IPS-18a (cell line): Measurements from ENCODE around the gene HNRNPA1.
"Not testable (repeated sequence)": the region's sequence is repeated elsewhere in the genome, so short reads cannot be mapped to it uniquely, and the experiment has no call there.

Source experiments
- H3K27ac ChIP-seq: one replicate; pipeline ENCODE4 v1.5.1; 2013; ENCODE audit warnings: low read length
- H3K27me3 ChIP-seq: one replicate; pipeline ENCODE4 v1.6.1; 2013; ENCODE audit warnings: mild to moderate bottlenecking, low read length; ENCODE audit not compliant: control insufficient read depth, insufficient read depth
- H3K36me3 ChIP-seq: one replicate; pipeline ENCODE4 v1.6.1; 2013; ENCODE audit warnings: low read depth, low read length; ENCODE audit not compliant: control insufficient read depth
- H3K4me1 ChIP-seq: one replicate; pipeline ENCODE4 v1.6.1; 2013; ENCODE audit warnings: low read depth, low read length; ENCODE audit not compliant: control insufficient read depth
- H3K4me3 ChIP-seq: one replicate; pipeline ENCODE4 v1.5.1; 2013; ENCODE audit warnings: low read length
- H3K9ac ChIP-seq: one replicate; pipeline ENCODE4 v1.6.1; 2013; ENCODE audit warnings: mild to moderate bottlenecking, low read length, moderate library complexity
- H3K9me3 ChIP-seq: one replicate; pipeline ENCODE4 v1.6.1; 2013; ENCODE audit warnings: low read depth, low read length; ENCODE audit not compliant: control insufficient read depth

HNRNPA1 gene

DNA sequence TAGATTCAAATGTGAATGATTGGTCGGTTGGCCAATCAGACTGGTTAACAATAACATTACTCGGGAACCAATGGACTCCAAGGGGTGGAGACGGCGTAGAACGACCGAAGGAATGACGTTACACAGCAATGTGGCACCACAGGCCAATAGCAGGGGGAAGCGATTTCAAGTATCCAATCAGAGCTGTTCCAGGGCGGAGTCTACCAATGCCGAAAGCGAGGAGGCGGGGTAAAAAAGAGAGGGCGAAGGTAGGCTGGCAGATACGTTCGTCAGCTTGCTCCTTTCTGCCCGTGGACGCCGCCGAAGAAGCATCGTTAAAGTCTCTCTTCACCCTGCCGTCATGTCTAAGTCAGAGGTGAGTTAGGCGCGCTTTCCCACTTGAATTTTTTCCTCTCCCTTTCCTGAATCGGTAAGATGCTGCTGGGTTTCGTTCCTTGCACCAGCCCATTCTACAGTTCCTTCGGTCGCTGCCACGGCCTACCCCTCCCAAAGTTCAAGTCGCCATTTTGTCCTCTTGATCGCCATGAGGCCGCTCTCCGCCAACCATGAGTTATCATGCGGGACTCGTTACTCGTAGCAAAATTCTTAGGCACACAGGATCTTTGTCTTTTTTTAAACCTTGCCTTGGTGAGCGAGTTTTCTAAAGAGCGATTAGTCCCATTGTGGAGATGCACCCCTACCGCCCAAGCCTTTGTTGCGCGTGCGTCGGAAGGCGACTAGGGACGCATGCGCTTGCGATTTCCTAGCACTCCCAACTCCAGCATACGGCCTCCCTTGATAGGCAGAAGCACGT is at the start of gene HNRNPA1:
HNRNPA1 (plus strand) TSS at position 259 of the 793 bp plus-strand sequence; CDS start at position 341, 82 bp downstream.
- H3K36me3 ChIP-seq = peaks cover 49% of the 10 kb centered on the region
- H3K9me3 ChIP-seq = no peaks in the 10 kb centered on the region
- H3K9ac ChIP-seq = peak within 1 kb of the TSS; percentile 99
- peak within 1 kb of the TSS; percentile 98 for H3K27ac ChIP-seq
- no peaks in the 10 kb centered on the region for H3K27me3 ChIP-seq
- H3K4me1 ChIP-seq = peaks cover 17% of the 10 kb centered on the region
- peak within 1 kb of the TSS; percentile 89 for H3K4me3 ChIP-seq

DNA sequence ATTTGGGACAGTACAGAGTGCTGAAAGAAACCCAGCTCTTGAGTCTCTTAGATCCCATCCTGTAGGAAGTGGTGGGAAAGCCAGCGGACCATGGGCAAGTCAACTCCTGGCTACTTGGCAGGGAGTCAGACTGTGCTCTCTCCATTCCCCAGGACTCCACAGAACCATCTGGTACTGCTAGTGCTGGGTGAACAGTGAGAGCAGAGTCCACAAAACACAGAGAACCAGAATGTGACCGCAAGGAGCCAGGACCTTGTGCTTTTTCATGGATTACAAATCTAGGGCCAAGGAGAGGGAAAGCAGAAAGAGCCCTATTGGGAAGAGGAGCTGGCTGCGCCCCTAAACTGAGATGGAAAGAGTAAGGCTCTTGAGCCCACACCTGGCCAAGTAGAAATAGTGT is 49.3 kb upstream of the HNRNPA1 start:
- H3K36me3 ChIP-seq, H3K4me3 ChIP-seq, H3K27me3 ChIP-seq, H3K27ac ChIP-seq, H3K9ac ChIP-seq, H3K4me1 ChIP-seq, H3K9me3 ChIP-seq: not testable (repeated sequence)

DNA sequence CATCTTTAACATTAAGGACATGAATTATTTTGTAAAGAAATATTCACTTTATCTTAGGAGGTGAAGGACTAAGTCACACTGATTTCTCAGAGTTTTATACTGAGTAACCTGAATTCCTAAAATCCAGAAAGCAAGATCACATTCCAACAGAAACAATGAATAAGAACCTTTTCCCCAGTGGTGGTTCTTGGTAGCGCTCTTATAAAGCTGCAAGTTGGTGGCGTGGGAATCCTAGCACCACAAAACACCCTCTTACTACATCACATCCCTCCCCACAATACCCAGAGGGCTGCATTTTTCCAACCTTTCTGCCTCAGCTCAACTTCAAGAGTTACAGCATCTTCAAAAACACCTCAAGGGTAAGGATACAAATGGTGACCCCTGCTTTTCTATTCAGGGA is 47.7 kb upstream of the HNRNPA1 start:
- Histone ChIP-seq H3K36me3 (peaks cover 7% of the 10 kb centered on the region), H3K27me3 (no peaks in the 10 kb centered on the region), H3K9me3 (no peaks in the 10 kb centered on the region), H3K27ac (no peak overlapping the region), H3K4me1 (no peaks in the 10 kb centered on the region), H3K4me3 (no peak overlapping the region), H3K9ac (no peak overlapping the region)

DNA sequence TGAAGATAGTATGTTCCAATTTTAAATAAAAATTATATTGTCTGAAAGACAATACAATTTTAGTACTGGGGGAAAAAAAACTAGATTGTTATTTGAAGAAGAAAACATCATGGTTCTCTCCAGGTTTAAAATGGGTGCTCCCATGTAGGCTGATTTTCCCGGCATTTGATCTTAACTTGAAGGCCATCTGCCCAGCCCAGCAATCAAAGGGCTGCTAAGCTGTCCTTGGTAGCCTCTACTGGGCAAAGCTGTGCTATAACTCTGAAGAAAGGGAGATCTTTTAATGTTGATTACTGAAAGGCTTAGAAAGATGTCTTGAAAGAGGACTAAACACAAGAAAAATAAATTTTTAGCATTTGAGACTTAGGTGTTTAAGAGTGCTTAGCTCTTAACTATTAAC is 42.0 kb upstream of the HNRNPA1 start:
- no peak overlapping the region for H3K27ac ChIP-seq
- no peaks in the 10 kb centered on the region for H3K4me1 ChIP-seq
- H3K4me3 ChIP-seq = no peak overlapping the region
- no peak overlapping the region for H3K9ac ChIP-seq
- H3K9me3 ChIP-seq = no peaks in the 10 kb centered on the region
- H3K36me3 ChIP-seq = peaks cover 48% of the 10 kb centered on the region
- no peaks in the 10 kb centered on the region for H3K27me3 ChIP-seq

DNA sequence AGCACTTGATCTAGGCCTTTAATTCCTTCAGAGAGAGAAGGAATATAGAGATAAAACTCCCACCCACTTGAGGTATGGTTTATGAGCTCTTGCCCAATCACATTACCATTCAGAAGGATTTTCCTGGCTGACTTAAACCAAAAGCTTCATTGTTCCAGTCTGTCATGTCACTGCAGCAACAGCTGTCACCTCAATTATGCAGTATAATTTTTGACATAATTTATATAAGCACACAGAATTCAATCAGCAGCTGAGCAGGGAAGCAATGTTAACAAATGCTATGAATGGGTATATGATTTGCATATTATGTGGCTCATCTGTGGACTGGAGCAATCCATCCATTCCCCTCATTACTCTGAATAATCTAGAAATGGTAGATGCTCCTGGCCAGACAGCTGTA is 40.9 kb upstream of the HNRNPA1 start:
- H3K27ac ChIP-seq = no peak overlapping the region
- H3K9ac ChIP-seq = no peak overlapping the region
- H3K4me3 ChIP-seq = no peak overlapping the region
- H3K27me3 ChIP-seq = no peaks in the 10 kb centered on the region
- no peaks in the 10 kb centered on the region for H3K4me1 ChIP-seq
- H3K36me3 ChIP-seq = peaks cover 51% of the 10 kb centered on the region
- H3K9me3 ChIP-seq = no peaks in the 10 kb centered on the region

DNA sequence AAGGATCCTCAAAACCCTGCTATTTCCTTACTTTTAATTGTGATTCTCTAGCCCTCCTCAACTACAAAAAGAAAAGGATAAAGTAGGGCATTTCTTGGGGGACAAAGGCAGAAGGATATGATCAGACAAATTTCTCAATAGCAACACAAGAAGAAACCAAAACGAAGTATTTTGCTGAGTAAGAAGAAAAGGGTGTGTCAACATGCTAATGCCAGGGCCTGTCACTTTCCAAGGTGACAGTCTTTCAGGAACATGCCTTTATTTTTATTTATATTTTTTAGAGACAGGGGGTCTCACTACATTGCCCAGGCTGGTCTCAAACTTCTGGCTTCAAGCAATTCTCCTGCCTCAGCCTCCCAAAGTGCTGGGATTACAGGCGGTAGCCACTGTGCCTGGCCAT is 40.4 kb upstream of the HNRNPA1 start:
- Histone ChIP-seq H3K9me3 (no peaks in the 10 kb centered on the region), H3K36me3 (peaks cover 53% of the 10 kb centered on the region), H3K9ac (no peak overlapping the region), H3K4me3 (no peak overlapping the region), H3K4me1 (no peaks in the 10 kb centered on the region), H3K27me3 (no peaks in the 10 kb centered on the region), H3K27ac (no peak overlapping the region)

DNA sequence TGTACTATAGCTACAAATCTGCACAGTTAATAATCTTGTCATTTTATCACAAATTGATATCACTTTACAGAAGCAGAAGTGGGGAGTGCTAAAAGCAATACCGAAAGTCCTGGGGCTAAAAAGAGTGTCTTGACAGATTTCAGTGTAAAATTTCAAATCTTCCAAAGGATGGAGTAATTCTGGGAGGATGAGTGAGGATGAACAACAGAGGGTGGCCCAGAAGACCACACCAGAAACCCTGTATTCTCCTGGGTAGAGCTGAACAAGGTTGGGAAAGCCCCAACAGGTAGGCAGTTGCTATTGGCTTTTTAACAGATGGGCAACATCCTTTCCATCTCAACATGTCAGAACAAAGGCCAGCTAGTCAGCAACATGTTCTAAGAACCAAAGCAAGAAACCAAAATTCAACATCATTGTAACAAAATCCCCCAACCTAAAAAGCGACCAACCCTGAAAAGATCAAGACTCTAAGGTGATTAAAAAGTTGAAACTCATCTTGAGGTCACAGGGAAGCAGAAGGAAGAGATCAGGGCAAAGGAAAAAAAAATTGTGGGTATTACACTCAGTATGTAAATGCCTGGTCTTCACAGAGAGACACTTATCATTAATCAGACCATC is 39.4 kb upstream of the HNRNPA1 start:
- no peaks in the 10 kb centered on the region for H3K9me3 ChIP-seq
- no peak overlapping the region for H3K9ac ChIP-seq
- H3K36me3 ChIP-seq = peaks cover 60% of the 10 kb centered on the region
- H3K27me3 ChIP-seq = no peaks in the 10 kb centered on the region
- no peak overlapping the region for H3K27ac ChIP-seq
- H3K4me1 ChIP-seq = no peaks in the 10 kb centered on the region
- H3K4me3 ChIP-seq = no peak overlapping the region

DNA sequence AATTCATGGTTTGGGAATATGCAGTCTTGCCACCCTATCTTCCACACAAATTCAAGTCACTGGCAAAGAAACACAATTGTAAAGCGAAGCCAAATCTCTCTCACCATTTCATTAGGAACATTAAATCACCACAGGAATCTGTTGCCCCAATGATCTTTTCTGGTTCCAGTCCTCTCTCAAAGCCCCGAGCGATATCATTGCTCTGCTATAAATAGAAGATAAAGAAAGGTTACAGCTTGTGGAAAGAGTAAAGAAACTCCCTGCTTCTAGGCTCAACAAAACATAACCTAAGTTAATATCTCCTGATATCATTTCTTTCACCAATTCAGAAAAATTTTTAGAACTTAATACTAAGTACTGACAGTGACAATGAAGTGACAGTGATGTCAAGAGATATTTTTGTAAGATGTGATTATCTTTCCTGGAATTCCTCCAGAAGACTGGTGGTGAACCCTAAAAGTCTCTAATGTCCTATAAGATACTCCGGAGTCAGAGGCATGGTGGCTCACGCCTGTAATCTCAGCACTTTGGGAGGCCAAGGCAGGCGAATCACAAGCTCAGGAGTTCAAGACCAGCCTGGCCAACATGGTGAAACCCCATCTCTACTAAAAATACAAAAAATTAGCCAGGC is 34.4 kb upstream of the HNRNPA1 start:
- Histone ChIP-seq H3K27me3 (no peaks in the 10 kb centered on the region), H3K27ac (no peak overlapping the region), H3K4me3 (no peak overlapping the region), H3K4me1 (no peaks in the 10 kb centered on the region), H3K36me3 (peaks cover 56% of the 10 kb centered on the region), H3K9ac (no peak overlapping the region), H3K9me3 (no peaks in the 10 kb centered on the region)

DNA sequence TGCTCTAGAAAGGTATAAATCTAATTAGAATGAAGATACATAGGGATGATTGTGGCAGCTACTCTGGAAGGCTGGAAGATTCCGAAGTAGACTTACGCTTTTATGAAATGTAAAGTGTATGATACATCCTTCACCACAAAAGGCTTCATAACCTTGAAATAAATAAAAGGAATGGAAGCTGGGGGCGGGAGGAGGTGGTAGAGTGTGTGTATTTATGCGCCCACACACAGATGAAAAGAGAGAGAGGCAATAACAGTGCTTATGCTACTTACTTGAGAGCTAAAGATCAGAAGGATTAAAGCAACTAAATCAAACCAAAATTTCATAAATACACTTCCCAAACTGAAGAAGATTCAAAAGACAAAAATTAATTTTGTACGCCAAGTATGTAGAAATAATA is 31.0 kb upstream of the HNRNPA1 start:
- H3K4me1 ChIP-seq = no peaks in the 10 kb centered on the region
- H3K36me3 ChIP-seq = peaks cover 47% of the 10 kb centered on the region
- no peaks in the 10 kb centered on the region for H3K27me3 ChIP-seq
- H3K9ac ChIP-seq = no peak overlapping the region
- H3K4me3 ChIP-seq = no peak overlapping the region
- H3K9me3 ChIP-seq = no peaks in the 10 kb centered on the region
- no peak overlapping the region for H3K27ac ChIP-seq

DNA sequence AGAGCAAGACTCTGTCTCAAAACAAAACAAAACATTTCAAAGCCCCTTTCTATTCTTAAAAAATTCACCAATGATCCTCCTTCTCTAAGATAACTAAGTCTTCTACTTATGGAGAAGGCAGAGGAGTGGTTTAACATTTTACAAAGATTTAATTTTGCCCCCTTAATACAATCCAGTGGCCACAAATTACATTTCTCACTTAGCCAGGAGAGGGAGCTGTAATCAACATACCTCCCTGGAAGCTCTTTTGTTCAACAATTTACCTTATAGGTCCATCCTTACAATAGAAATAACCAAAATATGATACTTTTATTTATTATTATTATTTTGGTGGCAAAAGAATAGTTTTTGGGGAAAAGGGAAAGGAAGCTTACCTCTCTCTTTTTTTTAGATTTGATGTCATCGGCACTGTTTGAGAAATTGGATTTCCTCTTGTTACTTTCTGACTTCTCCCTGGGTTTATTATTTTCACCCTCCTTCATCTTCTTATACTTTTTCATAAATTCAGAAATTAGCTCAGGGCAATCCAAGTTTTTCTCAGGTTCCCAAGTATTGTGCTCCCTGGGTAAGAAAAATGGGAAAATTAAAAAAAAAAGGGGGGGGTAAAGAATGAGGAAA is 28.8 kb upstream of the HNRNPA1 start:
- Histone ChIP-seq H3K27ac (no peak overlapping the region), H3K9me3 (no peaks in the 10 kb centered on the region), H3K27me3 (no peaks in the 10 kb centered on the region), H3K36me3 (peaks cover 55% of the 10 kb centered on the region), H3K4me1 (no peaks in the 10 kb centered on the region), H3K4me3 (no peak overlapping the region), H3K9ac (no peak overlapping the region)

DNA sequence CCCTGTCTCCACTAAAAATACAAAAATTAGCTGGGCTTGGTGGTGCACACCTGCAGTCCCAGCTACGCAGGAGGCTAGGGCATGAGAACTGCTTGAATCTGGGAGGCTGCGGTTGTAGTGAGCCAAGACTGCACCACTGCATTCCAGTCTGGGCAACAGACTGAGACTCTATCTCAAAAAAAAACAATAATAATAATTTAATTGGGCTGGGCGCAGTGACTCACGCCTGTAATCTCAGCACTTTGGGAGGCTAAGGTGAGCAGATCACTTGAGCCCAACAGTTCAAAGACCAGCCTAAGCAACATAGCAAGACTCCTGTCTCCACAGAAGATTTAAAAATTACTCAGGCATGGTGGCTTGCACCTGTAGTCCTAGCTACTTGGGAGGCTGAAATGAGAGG is 27.3 kb upstream of the HNRNPA1 start:
- H3K27me3 ChIP-seq = no peaks in the 10 kb centered on the region
- H3K36me3 ChIP-seq = peaks cover 54% of the 10 kb centered on the region
- H3K9me3 ChIP-seq = no peaks in the 10 kb centered on the region

More for the DNA sequence above, 27.3 kb upstream of the HNRNPA1 start:
- Histone ChIP-seq H3K4me3 (no peak overlapping the region), H3K4me1 (peaks cover 13% of the 10 kb centered on the region), H3K27ac (no peak overlapping the region), H3K9ac (no peak overlapping the region)
